ENCODE measurements around the gene GPR137. TPM values are rescaled to one million over a fixed set of nuclear protein-coding genes. Genes with fewer than 3 reads are reported as not detected.

The GPR137 gene
- total RNA-seq, 3 donors from 2014 or later (not counting 1 experiment from before 2014, with no cell fraction given), result 29.1 to 61.3 (median 34.4) TPM

GRCh38 chr11:64292460-64293254 is 7.0 kb downstream of the GPR137 start:
- H3K4me3 Mint-ChIP-seq, result peak overlapping the region; percentile 49
- H3K4me1 ChIP-seq (ENCODE audit: control insufficient read depth, insufficient read depth, low read length), result peaks cover 11% of the 10 kb centered on the region
- H3K36me3 ChIP-seq (ENCODE audit: control insufficient read depth, insufficient read depth, low read length), result no peaks in the 10 kb centered on the region
- no peaks in the 10 kb centered on the region for H3K9me3 ChIP-seq (ENCODE audit: control insufficient read depth, insufficient read depth, low read length)
- ATAC-seq (peak in 1 of 3 donors; percentile 10), DNase-seq (no peak)
- intact Hi-C loops (cut with micrococcal nuclease), result no loop called here
- peaks cover 37 to 46% of the 10 kb centered on the region in 2 donors for H3K27me3 Mint-ChIP-seq (ENCODE audit: low read depth in 2 of 2)
- TF ChIP-seq, protein P1, sequence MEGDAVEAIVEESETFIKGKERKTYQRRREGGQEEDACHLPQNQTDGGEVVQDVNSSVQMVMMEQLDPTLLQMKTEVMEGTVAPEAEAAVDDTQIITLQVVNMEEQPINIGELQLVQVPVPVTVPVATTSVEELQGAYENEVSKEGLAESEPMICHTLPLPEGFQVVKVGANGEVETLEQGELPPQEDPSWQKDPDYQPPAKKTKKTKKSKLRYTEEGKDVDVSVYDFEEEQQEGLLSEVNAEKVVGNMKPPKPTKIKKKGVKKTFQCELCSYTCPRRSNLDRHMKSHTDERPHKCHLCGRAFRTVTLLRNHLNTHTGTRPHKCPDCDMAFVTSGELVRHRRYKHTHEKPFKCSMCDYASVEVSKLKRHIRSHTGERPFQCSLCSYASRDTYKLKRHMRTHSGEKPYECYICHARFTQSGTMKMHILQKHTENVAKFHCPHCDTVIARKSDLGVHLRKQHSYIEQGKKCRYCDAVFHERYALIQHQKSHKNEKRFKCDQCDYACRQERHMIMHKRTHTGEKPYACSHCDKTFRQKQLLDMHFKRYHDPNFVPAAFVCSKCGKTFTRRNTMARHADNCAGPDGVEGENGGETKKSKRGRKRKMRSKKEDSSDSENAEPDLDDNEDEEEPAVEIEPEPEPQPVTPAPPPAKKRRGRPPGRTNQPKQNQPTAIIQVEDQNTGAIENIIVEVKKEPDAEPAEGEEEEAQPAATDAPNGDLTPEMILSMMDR (IDR thresholded peaks at IDR 0.05), result no peak
- H3K36me3 Mint-ChIP-seq, result no peaks in the 10 kb centered on the region
- H3K4me1 Mint-ChIP-seq, result peaks cover 6 to 15% of the 10 kb centered on the region in 2 donors
- no peak overlapping the region for H3K4me3 ChIP-seq (ENCODE audit: low read length)
- H3K27me3 ChIP-seq (ENCODE audit: control insufficient read depth, insufficient read depth, low read length), result peaks cover 43% of the 10 kb centered on the region
- no peaks in the 10 kb centered on the region for H3K9me3 Mint-ChIP-seq
- no peak overlapping the region for H3K27ac ChIP-seq (ENCODE audit: low read length)
- no peak overlapping the region for H3K27ac Mint-ChIP-seq
- WGBS (ENCODE audit: insufficient coverage), result 35% methylated on average over 39 of the region's 42 CpGs

DNA sequence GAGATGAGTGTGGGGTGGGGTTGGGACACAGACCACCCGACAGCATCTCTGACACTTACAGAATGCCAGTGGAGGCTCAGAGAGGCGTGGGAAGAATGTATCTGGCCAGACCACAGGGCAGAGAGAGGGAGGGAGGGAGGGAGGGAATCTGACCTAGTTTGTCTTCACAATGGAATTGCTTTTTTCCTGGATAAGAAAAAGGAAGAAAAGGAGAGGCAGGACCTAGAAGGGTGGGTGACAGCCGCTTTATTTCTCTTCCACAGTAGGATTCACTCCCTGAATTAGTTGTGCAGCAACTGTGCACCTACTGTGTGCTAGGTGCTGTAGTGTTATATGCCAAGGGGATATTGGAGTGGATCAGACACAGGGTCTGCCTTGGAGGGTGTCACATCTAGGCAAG is 9.1 kb downstream of the GPR137 start:
- TF ChIP-seq, protein P1 (IDR thresholded peaks at IDR 0.05), result no peak
- Histone ChIP-seq H3K4me3 (ENCODE audit: low read length) (no peak overlapping the region), H3K4me1 (ENCODE audit: control insufficient read depth, insufficient read depth, low read length) (peaks cover 16% of the 10 kb centered on the region), H3K27me3 (ENCODE audit: control insufficient read depth, insufficient read depth, low read length) (peaks cover 56% of the 10 kb centered on the region), H3K9me3 (ENCODE audit: control insufficient read depth, insufficient read depth, low read length) (no peaks in the 10 kb centered on the region), H3K36me3 (ENCODE audit: control insufficient read depth, insufficient read depth, low read length) (no peaks in the 10 kb centered on the region), H3K27ac (ENCODE audit: low read length) (no peak overlapping the region)
- Mint-ChIP-seq H3K9me3 (no peaks in the 10 kb centered on the region), H3K36me3 (no peaks in the 10 kb centered on the region), H3K4me3 (no peak overlapping the region), H3K27ac (no peak overlapping the region), H3K4me1 (peaks cover 6 to 21% of the 10 kb centered on the region in 2 donors), H3K27me3 (ENCODE audit: low read depth in 2 of 2) (peaks cover 43 to 59% of the 10 kb centered on the region in 2 donors)
- intact Hi-C loops (cut with micrococcal nuclease), result no loop called here
- ATAC-seq (no peak), DNase-seq (no peak)
- WGBS (ENCODE audit: insufficient coverage), result 70% methylated on average over 3 of the region's 3 CpGs

DNA sequence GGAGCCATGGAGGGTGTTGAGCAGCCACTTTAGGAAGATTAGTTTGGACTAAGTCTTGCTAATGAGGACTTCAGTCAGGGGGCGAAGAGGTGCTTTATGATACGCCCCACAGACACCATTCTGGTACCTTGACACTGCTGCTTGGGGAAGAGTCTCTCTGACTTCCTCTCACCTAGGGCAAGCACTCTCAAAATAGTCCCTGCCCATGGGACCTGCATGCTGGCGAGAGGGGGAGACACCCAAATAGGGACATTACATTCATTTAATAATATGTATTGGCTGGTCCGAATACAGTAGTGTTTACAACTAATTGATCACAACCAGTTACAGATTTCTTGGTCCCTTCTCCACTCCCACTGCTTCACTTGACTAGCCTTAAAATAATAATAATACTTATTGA is 10.1 kb downstream of the GPR137 start:
- Mint-ChIP-seq H3K36me3 (no peaks in the 10 kb centered on the region), H3K4me1 (peaks cover 6 to 24% of the 10 kb centered on the region in 2 donors), H3K4me3 (no peak overlapping the region), H3K9me3 (no peaks in the 10 kb centered on the region), H3K27ac (no peak overlapping the region), H3K27me3 (ENCODE audit: low read depth in 2 of 2) (peaks cover 43 to 62% of the 10 kb centered on the region in 2 donors)
- DNase-seq, result no peak
- WGBS (ENCODE audit: insufficient coverage), result 87% methylated on average over 2 of the region's 4 CpGs
- Histone ChIP-seq H3K27ac (ENCODE audit: low read length) (no peak overlapping the region), H3K27me3 (ENCODE audit: control insufficient read depth, insufficient read depth, low read length) (peaks cover 60% of the 10 kb centered on the region), H3K4me1 (ENCODE audit: control insufficient read depth, insufficient read depth, low read length) (peaks cover 26% of the 10 kb centered on the region), H3K9me3 (ENCODE audit: control insufficient read depth, insufficient read depth, low read length) (no peaks in the 10 kb centered on the region), H3K4me3 (ENCODE audit: low read length) (no peak overlapping the region), H3K36me3 (ENCODE audit: control insufficient read depth, insufficient read depth, low read length) (no peaks in the 10 kb centered on the region)
- TF ChIP-seq, protein P1 (IDR thresholded peaks at IDR 0.05), result no peak
- intact Hi-C loops (cut with micrococcal nuclease), result no loop called here
- ATAC-seq, result no peak

Data from natural killer cell (primary cell).